Lower leg skin (tissue), 4 donors: ENCODE data around the gene TCEANC2. TPM values are rescaled to one million over a fixed set of nuclear protein-coding genes. Genes with fewer than 3 reads are reported as not detected.

ENCODE experiments used
- DNase-seq, 2 donors: peaks; one replicate each; pipeline ENCODE4 v3.0.0-alpha.2; 2019; ENCODE audit warnings: low spot score in 2 of 2
- H3K4me3 ChIP-seq: fragments of 200-600 bp; sonication (generic); 2 replicates; pipeline ENCODE4 v1.5.1; 2017; ENCODE audit warnings: mild to moderate bottlenecking, low read depth; ENCODE audit not compliant: poor library complexity, severe bottlenecking
- CTCF ChIP-seq, 3 donors: fragments of 450-650 bp; IDR thresholded peaks; one replicate each; pipeline ENCODE4 v1.5.1; 2016; ENCODE audit warnings: antibody characterized with exemption in 3 of 3, mild to moderate bottlenecking in 3 of 3, moderate library complexity in 2 of 3
- POLR2A ChIP-seq, 2 donors: fragments of 450-650 bp; IDR thresholded peaks; one replicate each; pipeline ENCODE4 v1.6.1; 2016 to 2017; ENCODE audit warnings: antibody characterized with exemption in 2 of 2, mild to moderate bottlenecking in 1 of 2, moderate library complexity in 1 of 2
- WGBS, 2 donors: methylation state at CpG; one replicate each; pipeline ENCODE4 v1.1.5; 2018; 5-methylcytosine and 5-hydroxymethylcytosine counted together
- intact Hi-C: fragments of 100-400 bp; cut with DNase I; formaldehyde crosslinking; loops from one replicate; pipeline ENCODE4 v1.15.0; 2023; ENCODE audit warnings: low total_unique reads
- total RNA-seq, 4 donors: library from RNA; depleted of rRNA; stranded (reverse); fragments of >200 nt; gene quantifications; one replicate each; pipeline ENCODE4 v1.1.0, GENCODE V29; 2016

The TCEANC2 gene
- total RNA-seq, 4 donors from 2014 or later: 3.1 to 4.3 (median 3.8) TPM

- DNase-seq: no peak
- intact Hi-C loops: no loop called here
- no peak overlapping the region for H3K4me3 ChIP-seq
- 93 to 94% methylated on average over 4 of the region's 4 CpGs for WGBS, 2 donors
- no peak for TF ChIP-seq POLR2A (IDR thresholded peaks at IDR 0.05)
- no peak for TF ChIP-seq CTCF (IDR thresholded peaks at IDR 0.05)
These were observed 44.0 kb upstream of the TCEANC2 start for GRCh38 chr1:54009406-54009805.

GRCh38 chr1:54010415-54011117 lies 42.8 kb upstream of the TCEANC2 start:
- H3K4me3 ChIP-seq: no peak overlapping the region
- WGBS, 2 donors: 69 to 75% methylated on average over 5 of the region's 5 CpGs
- intact Hi-C loops: no loop called here
- TF ChIP-seq CTCF (IDR thresholded peaks at IDR 0.05) (no peak), POLR2A (IDR thresholded peaks at IDR 0.05) (no peak)
- DNase-seq: no peak

- intact Hi-C loops: no loop called here
- WGBS, 2 donors: 82 to 85% methylated on average over 9 of the region's 9 CpGs
- H3K4me3 ChIP-seq: no peak overlapping the region
- no peak for TF ChIP-seq POLR2A (IDR thresholded peaks at IDR 0.05)
- no peak for TF ChIP-seq CTCF (IDR thresholded peaks at IDR 0.05)
- DNase-seq: no peak
These were observed 41.9 kb upstream of the TCEANC2 start for GRCh38 chr1:54011316-54012007.

GRCh38 chr1:54012008-54012325 lies 41.4 kb upstream of the TCEANC2 start:
- DNase-seq: no peak
- WGBS, 2 donors: 81 to 82% methylated on average over 9 of the region's 9 CpGs
- TF ChIP-seq CTCF (IDR thresholded peaks at IDR 0.05) (no peak), POLR2A (IDR thresholded peaks at IDR 0.05) (no peak)

GRCh38 chr1:54012863-54013262 lies 40.5 kb upstream of the TCEANC2 start:
- intact Hi-C loops: no loop called here
- no peak for TF ChIP-seq CTCF (IDR thresholded peaks at IDR 0.05)
- TF ChIP-seq POLR2A (IDR thresholded peaks at IDR 0.05): no peak
- 80 to 90% methylated on average over 7 to 8 of the region's 8 CpGs for WGBS, 2 donors
- no peak for DNase-seq
- H3K4me3 ChIP-seq: no peak overlapping the region

More at GRCh38 chr1:54012008-54012325, 41.4 kb upstream of the TCEANC2 start:
- intact Hi-C loops: no loop called here
- no peak overlapping the region for H3K4me3 ChIP-seq
